NCI-H187 treated with DMSO at 0.1 percent for 48 hours (cell line): ENCODE data around the gene CDK3.

Experiments
- DNase-seq: peaks from one replicate; lab custom pipeline; 2025; lab: John Stamatoyannopoulos, UW

Gene CDK3

DNA sequence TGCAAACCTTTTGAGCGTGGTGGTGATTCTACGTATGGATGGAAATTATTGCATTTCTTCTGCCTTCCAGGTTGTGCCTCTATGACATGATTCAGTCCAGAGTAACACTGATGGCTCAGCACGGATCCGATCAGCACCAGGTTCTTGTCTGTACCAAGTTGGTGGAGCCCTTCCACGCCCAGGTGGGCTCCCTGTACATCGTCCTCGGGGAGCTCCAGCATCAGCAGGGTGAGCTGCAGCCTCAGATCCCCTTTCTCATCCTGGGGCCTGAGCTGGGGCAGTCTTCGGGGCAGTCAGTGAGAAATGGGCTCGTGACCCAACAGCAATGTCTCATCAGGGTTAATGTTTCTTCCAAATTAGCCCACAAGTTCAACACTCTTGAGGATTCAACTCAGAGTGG, 9.3 kb upstream of the CDK3 start:
- DNase-seq = no peak

DNA sequence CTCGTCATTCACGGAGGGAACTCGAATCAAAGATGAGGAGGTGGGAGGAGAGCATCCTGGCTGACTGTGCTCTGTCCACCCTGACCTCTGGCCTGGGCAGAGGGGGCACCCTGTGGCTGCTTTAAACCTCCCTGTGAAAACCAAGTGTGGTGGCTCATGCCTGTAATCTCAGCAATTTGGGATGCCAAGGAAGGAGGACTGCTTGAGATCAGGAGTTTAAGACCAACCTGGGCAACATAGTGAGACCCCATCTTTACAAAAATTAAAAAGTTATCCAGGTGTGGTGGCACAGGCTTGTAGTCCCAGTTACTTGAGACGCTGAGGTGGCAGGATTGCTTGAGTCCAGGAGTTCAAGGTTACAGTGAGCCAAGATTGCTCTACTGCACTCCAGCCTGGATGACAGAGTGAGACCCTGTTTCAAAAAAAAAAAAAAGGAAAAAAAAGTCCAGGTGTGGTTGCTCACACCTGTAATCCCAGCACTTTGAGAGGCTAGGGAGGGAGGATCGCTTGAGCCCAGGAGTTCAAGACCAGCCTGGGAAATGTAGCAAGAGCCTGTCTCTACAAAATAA, 5.8 kb upstream of the CDK3 start:
- DNase-seq = no peak

DNA sequence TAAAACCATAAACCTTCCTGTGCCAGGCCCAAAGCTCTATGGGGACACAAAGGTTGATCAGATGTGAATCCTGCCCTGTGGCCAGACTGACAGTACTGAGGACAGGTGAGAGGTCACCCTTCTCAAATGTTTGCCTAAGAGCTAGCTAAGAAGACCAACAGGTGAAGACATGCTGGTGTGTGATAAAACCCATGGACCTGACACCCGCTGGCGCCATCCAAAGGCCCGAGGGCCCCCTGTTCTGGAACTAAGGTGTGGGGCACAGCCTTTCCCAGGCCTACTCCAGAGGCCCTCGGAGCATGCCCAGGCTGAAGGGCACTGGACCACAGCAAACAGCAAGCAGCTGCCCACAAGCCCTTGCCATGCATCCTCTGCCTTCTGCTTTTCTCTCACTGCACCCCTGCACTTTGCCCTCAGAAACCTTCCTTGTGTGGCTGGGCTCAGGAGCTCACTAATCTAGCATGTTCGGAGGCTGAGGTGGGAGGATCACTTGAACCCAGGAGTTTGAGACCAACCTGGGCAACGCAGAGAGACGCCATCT, 5.2 kb upstream of the CDK3 start:
- DNase-seq = no peak

DNA sequence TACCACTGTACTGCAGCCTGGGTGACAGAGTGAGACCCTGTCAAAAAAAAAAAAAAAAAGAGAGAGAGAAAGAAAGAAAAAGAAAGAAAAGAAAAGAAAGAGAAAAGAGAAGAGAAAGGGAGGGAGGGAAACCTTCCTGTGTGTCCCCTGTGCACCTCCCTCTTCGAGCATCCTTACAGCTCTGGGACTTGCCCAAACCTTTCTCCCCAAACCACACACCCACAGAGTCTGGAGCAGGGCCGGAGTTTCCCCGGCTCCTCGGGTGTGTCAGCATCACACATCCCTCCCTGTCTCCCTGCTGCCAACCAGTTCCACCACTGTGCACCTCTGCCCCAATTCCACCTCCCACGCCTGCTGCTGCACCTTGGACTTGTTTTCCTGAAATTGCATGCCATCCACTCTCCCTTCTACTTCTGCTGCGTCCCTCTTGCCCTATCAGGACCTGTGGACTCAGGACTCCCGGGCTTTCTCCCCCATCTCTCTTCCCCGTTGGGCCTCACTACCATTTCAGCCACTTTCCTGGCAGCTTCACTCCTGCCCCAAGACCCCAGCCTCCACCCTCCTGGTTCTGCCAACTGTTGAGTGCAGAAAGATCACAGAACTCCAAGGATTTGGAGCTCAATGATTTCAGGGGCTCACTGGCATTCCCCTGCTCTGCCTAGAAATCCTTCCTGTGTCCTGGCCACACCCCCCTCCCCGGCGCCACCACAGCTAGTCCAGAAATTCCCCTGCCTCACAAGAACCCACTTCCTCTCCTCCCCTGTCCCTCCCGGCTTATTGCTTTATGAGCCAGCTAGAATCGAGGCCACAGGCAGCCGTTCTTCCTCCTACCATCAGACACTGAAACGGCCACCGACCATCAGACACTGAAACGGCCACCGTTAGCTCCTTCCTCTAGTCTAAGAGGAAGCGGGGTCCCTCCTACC, 3.7 kb upstream of the CDK3 start:
- DNase-seq = no peak

DNA sequence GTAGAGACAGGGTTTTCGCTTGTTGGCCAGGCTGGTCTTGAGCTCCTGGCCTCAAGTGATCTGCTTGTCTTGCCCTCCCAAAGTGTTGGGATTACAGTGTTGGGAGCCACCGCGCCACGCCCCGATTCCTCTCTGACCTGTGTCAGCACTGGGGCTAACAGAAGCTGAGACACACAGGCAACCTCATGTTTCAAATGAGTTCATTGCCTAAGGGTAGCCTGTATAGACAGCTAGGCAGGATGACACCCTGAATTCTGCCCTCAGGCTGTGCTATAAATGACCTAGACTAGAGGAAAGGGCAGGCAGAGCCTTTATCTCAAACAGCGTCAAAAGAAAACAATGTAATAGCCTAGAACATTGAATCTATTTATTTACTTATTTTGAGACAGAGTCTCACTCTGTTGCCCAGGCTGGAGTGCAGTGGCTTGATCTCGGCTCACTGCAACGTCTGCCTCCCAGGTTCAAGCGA, 2.3 kb upstream of the CDK3 start:
- DNase-seq = no peak

DNA sequence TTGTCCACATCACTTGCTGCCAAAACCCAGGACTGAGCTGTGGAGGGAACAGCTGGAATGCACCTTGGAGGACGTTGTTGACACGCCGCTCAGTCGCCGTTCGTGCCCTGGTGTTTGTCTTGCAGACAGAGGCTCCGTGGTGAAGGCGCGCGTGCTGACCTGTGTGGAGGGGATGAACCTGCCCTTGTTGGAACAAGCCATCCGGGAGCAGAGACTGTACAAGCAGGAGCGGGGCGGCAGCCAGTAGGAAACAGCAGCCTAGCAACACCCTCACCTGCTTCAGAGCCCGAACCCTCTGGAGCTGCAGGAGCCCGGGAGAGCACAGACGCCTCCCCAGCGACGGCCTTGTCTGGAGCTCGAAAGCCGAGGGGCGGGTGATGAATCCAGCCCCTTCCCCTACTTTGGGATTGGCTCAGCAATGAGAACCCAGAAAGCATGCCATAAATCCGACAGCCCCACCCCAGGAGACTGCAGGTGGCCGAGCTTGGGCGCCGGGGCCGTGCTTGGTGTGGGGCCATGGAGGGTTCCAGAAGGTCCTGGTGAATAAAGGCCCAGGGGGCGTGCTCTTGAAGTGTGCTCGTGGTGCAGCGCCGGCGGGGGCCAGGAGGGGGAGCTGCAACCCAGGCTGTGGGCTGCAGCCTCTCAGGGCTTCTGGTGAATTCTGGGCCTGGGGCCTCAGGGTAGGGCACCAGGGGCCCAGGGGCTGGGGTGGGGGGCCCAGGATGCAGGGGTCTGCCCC, 470 bp upstream of the CDK3 start:
- no peak for DNase-seq

DNA sequence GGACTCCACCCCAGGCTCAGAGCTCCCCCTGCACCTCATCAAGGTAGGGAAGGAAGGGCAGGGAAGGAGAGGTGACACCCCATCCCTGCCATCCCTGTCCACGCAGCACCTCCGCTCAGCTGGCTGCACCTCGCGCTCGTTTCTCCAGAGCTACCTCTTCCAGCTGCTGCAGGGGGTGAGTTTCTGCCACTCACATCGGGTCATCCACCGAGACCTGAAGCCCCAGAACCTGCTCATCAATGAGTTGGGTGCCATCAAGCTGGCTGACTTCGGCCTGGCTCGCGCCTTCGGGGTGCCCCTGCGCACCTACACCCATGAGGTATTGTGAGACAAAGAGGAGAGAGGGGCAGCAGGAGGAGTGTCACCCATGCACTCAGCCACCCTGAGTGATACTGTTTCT, 1.4 kb downstream of the CDK3 start:
- DNase-seq = no peak

DNA sequence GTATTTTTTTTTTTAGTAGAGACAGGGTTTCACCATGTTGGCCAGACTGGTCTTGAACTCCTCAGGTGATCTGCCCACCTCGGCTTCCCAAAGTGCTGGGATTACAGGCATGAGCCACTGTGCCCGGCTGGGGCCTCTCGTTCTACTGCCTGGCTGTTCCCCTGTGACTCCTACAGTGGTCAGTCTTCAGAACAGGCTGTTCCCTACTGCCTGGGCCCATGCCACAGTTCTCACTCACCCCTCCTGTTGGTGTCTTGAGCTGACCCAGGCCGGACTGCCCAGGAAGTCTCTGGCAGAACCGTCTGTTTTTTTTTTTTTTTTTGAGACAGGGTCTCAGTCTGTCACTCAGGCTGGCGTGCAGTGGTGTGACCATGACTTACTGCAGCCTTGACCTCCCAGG, 3.3 kb downstream of the CDK3 start:
- no peak for DNase-seq

DNA sequence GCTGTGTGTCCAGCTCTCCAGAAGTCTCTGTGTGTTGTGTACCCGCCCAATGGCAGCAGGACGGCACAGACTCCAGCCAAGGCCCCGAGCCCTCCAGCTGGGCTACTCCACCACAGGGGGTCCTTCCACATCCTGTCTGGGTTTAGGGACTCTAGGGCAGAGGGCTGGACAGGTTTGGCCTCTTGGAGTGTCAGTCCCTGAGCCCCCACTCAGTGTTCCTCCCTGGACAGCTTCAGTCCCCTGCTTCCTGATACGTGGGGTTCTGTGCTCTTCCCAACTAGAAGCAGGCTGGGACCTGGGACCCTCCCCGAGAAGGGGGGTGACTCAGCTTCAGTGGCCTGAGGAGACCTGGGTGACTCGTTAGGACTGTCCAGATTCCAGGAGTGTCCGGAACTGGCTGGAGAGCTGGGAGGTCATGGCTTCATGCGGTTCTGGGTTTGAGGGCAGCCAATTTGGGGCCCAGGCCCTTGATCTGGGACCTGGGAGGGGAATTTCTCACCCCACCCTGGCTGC, 4.2 kb downstream of the CDK3 start:
- no peak for DNase-seq

DNA sequence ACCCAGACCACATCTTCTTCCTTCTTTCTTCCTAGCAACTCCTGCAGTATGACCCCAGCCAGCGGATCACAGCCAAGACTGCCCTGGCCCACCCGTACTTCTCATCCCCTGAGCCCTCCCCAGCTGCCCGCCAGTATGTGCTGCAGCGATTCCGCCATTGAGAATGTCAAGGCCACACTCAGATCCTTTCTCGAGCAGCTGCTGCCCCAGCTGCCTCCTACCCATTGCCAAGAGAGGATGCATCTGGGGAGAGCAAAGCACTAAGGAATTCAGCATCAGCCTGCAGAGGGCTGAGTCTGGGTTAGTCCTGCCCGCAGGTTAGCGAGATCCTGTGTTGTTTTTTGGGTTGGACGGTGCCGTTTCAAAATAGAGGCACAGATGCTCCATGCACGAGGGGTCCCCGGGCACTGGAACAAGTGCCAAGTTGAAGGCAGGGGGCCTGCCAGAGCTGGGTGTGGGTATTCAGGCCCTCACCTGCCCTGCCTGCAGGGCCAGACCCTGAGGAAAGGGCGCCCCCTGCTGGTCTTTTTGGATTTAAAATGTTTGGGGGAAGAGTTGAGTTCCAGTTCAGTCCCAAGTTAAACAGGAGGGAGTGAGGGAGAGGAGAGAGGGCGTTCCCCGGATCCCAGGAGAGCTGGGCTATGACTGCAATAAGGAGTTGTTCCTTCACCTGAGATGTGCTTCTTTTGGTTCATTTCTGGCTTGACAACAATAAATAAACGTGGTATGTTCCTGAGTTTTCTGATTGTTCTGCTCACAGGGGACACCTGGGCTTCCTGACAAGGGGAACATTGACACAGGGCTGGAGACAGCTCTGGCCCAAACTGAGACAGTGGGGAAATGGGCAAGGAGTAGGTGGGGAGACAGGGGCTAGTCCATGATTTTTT, 4.9 kb downstream of the CDK3 start:
- peak; percentile 14 for DNase-seq

DNA sequence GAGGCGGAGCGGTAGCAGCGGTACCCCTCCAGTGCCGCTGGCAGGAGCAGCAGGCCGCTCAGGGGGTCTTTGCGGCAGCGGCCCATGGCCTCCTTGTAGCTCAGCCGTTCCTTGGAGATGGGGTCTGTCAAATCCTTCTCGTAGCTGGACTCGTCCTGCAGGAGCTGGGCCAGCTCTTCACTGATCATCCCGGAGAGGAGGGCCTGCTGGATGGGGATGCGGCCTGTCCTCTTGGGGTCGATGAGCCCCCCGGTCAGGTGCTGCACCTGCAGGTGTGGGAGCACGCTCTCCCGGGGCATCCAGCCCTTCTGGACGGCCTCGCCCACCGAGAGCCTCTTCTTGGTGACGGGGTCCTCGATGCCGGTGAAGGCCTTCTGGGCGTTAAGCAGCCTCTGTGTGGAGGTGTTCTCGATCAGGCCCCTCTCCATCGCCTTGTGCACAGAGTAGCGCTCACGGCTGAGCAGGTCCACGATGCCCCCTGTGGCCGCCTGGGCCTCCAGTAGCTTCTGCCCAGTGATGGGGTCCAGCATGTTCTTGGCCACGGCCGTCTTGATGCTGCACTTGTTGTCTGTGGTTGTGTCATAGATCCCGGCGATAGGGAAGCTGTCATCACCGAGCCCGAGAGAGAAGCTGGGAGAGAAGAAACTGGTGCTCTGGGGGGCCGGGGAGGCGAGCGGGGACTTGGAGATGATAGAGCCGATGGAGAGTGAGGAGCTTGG, 6.6 kb downstream of the CDK3 start:
- no peak for DNase-seq

DNA sequence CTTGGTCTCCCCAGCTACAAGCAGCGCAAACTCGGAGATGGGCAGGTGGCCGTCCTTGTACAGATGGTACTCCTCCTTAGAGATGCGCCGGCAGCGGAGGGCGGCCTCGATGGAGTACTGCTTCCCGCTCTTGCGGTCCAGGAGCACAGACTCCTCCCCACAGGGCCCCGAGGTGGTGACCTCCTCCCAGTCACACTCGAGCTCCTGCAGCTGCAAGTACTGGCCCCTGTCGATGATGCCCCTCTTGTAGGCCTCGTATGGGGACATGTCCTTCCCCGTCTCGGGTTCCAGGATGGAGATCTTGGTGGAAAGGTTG, 7.2 kb downstream of the CDK3 start:
- DNase-seq = no peak

DNA sequence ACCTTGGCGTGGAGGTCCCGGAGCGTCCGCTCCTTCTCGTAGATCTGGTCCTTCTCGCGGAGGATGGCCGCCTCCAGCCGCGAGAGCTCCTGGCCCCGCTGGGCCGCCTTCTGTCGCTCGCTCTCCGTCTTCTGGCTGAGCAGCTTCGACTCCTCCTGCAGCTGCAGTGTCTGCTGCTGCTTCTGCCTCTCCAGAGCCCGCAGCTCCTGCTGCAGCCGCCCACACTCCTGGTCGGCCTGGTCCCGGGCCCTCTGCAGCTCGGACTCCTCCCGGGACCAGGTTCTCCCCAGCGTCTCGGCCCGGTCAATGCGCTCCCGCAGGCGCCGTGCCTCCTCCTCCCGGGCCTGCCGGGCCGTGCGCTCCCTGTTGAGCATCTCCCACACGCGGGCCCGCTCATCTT, 7.6 kb downstream of the CDK3 start:
- DNase-seq = no peak

DNA sequence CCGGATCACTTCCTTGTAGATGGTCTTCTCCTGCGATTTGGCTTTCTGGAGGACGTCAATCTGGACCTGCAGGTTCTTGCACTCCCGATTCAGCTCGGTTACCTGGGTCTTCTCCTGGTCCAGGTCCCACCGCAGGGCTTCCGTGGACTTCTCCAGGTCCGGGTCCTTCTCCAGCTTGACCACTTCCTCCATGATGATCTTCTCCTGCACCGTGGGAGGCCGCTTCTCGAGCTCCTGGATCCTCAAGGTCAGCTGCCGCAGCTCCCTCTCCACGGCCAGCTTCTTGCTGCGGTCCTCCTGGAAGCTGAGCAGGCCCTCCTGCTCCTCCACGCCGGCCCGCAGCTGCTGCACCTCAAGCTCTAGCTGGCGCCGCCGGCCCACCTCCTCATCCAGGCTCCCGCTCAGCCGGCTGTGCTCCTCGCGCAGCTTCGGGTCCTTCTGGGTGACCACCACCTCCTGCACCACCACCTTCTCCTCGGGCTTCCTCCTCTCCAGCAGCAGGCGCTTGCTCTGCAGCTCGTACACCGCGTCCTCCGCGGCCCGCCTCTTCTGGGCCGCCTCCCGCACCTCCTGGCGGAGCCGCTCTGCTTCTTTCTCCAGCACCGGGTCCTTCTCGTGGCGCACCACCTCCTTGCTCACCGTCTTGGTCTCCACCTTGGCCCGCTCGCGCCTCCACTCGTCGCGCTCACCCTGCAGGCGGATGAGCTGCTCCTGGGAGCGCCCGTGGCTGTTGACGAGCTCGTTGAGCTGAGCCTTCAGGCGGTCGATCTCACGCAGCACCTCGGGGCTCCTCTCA, 8.2 kb downstream of the CDK3 start:
- no peak for DNase-seq

DNA sequence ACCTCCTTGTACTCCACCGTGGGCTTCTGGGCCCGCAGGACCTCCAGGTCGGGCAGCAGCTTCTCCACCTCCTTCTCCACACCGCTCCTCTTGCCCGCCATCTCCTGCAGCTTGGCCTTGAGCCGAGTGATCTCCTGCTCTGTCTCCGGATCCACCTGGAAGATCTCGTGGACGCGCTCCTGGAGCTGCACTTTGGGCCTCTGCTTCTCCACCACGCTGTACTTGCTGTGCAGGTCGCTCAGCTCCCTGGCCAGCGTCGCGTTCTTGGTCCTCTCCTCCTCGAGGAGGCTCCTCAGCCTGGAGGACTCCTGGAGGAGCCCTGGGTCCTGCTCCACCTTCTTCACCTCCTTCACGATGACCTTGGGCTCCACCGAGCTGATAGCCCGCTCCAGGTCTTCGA, 8.8 kb downstream of the CDK3 start:
- no peak for DNase-seq

DNA sequence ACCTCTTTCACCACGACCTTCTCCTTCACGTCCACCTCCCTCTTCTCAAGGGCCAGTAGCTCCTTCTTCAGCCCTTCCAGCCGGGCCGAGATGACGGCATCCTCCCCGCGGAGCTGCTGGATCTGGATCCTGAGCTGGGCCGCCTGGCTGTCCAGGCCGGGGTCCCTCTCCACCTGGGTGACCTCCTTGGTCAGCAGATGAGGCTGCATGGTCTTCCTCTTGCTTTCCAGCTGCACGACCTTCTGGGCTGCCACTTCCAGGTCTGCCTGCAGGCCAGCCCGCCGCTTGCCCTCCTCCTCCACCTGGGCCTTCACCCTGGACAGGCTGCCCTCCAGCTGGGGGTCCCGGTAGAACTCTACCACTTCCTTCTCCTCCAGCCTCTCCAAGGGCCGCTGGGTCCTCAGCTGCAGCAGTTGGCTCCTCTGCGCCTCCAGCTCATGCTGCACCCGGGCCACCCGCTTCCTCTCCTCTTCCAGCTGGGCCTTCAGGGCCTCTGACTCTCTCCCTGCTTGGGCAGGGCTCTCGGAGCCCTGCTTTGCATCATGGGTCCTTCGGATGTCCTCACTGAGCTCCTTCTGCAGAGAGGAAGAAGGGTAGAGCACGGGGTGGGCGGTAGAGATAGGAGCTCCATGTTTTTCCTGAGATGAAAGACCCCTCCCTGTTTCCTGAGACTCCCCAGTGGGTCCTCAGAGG, 9.5 kb downstream of the CDK3 start:
- DNase-seq = no peak

DNA sequence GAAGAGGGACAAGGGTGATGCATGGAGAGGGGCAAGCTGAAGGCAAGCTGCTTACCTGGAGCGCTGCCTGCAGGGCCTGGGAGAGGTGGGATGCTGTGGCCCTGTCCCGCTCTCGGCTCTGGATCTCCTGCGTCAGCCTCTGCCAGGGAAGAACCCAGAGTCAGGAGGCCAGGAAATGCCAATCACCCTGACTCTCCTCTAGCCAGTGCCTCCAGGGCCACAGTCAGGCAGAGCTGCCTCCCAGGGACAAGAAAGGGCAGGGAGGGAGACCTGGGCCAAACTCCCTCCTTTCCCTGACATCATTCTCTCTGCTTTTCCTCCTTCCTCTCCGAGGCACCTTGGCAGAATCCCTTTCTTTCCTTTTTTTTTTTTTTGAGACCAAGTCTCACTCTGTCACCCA, 11.3 kb downstream of the CDK3 start:
- no peak for DNase-seq

DNA sequence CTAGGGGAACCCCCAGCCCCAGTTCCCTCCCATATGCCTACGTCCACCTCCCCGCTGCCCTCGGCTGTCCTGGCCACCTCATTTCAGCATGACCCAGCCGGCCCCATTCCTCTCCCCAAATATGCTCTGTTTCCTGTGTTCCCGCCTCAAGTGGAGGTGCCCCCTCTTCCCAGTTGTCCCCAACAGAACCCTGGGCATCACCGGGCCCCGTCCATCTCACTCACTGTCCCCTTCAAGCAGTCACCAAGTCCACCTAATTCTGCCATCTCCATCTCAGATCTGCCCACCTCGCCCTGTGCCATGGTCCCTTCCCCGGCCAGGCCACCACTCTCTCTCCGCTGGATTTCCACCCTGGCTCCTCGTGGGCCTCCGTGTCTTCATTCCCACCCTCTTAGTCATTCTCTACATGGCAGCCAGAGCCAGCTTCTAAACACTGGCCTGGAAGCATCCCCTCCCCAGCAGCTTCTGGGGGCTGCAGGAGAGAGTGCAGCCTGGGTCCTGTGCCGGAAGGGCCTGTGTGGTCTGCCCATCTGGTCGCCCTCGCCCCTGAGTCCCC, 12.8 kb downstream of the CDK3 start:
- no peak for DNase-seq
